Natural killer cell (primary cell): ENCODE data around the gene C9orf153. TPM values are rescaled to one million over a fixed set of nuclear protein-coding genes. Genes with fewer than 3 reads are reported as not detected.

Experiments
- ATAC-seq, 3 donors: fragments of 150-1000 bp in 2 of 3; fragments of 200-7000 bp in 1 of 3; cut with Tn5 transposase; 1 replicate in 1 of 3; 2 replicates in 2 of 3; pipeline ENCODE4 v1.10.0; 2021; ENCODE audit warnings: mild to moderate bottlenecking in 2 of 3, moderate library complexity in 2 of 3
- DNase-seq, 2 donors: peaks; one replicate each; pipeline versions ENCODE4 v3.0.0 to v3.0.0-alpha.2; 2013 to 2021; ENCODE audit warnings: mixed read lengths in 1 of 2
- H3K27ac ChIP-seq: one replicate; pipeline ENCODE4 v1.5.1; 2013; ENCODE audit warnings: mild to moderate bottlenecking, low read length
- H3K27me3 ChIP-seq: one replicate; pipeline ENCODE4 v1.6.1; 2013; ENCODE audit warnings: low read length; ENCODE audit not compliant: control insufficient read depth, insufficient read depth
- H3K36me3 ChIP-seq: one replicate; pipeline ENCODE4 v1.6.1; 2013; ENCODE audit warnings: low read length; ENCODE audit not compliant: control insufficient read depth, insufficient read depth
- H3K4me1 ChIP-seq: one replicate; pipeline ENCODE4 v1.6.1; 2013; ENCODE audit warnings: low read length; ENCODE audit not compliant: control insufficient read depth, insufficient read depth
- H3K4me3 ChIP-seq: one replicate; pipeline ENCODE4 v1.5.1; 2013; ENCODE audit warnings: low read length
- H3K9me3 ChIP-seq: one replicate; pipeline ENCODE4 v1.6.1; 2013; ENCODE audit warnings: low read length; ENCODE audit not compliant: control insufficient read depth, insufficient read depth
- H3K27ac Mint-ChIP-seq, 2 donors: one replicate each; pipeline ENCODE4 v1.8.0; 2022; ENCODE audit warnings: mild to moderate bottlenecking in 2 of 2, mixed read lengths in 2 of 2, moderate library complexity in 1 of 2
- H3K27me3 Mint-ChIP-seq, 2 donors: one replicate each; pipeline ENCODE4 v1.8.0; 2022; ENCODE audit warnings: low read depth in 2 of 2, mixed read lengths in 2 of 2
- H3K36me3 Mint-ChIP-seq: one replicate; pipeline ENCODE4 v1.8.0; 2022; ENCODE audit warnings: mixed read lengths
- H3K4me1 Mint-ChIP-seq, 2 donors: one replicate each; pipeline ENCODE4 v1.8.0; 2022; ENCODE audit warnings: mixed read lengths in 2 of 2
- H3K4me3 Mint-ChIP-seq: one replicate; pipeline ENCODE4 v1.8.0; 2022; ENCODE audit warnings: mild to moderate bottlenecking, moderate library complexity, mixed read lengths
- H3K9me3 Mint-ChIP-seq, 2 donors: one replicate each; pipeline ENCODE4 v1.8.0; 2022; ENCODE audit warnings: mixed read lengths in 2 of 2
- WGBS: methylation state at CpG from one replicate; pipeline ENCODE4 v1.1.7; 2013; ENCODE audit warnings: missing lambda C conversion rate; ENCODE audit not compliant: insufficient coverage; 5-methylcytosine and 5-hydroxymethylcytosine counted together
- intact Hi-C: fragments of 100-400 bp; cut with micrococcal nuclease; formaldehyde crosslinking; loops from one replicate; pipeline ENCODE4 v1.14.2; 2022
- total RNA-seq, 4 donors: library from RNA; stranded (reverse); fragments of 120-200 nt in 1 of 4; gene quantifications; one replicate each; pipeline versions ENCODE4 v1.2.3 to v1.2.4, GENCODE V29; 2013 to 2022
- TF ChIP-seq, protein P1 (sequence below): fragments of 200-600 bp; IDR thresholded peaks from one replicate; pipeline ENCODE4 v1.8.0; 2022; ENCODE audit warnings: antibody characterized with exemption

The C9orf153 gene
- total RNA-seq, 3 donors from 2014 or later (not counting 1 experiment from before 2014, with no cell fraction given), result 0.28 to 0.63 TPM; not detected in 1

DNA sequence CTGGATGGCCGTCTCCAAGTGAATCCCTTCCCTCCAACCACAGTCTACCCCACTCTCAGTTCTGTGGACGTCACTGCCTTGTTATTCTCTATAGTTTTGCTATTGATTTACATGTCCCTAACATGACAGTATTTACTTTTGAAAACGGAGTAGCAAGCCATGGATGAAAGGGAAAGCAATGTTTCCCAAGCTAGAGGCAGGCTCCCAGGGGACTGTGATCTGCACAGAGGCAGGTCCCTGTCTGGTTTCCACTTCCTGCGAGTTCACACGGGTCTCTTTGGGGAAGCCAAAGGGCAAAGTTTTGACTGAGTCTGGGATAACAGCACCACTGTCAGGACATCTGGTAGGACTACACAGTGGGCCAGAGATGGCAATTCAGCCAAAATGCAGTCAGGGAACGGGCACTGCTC is 12.7 kb downstream of the C9orf153 start:
- no peak overlapping the region for H3K4me3 Mint-ChIP-seq
- TF ChIP-seq, protein P1, sequence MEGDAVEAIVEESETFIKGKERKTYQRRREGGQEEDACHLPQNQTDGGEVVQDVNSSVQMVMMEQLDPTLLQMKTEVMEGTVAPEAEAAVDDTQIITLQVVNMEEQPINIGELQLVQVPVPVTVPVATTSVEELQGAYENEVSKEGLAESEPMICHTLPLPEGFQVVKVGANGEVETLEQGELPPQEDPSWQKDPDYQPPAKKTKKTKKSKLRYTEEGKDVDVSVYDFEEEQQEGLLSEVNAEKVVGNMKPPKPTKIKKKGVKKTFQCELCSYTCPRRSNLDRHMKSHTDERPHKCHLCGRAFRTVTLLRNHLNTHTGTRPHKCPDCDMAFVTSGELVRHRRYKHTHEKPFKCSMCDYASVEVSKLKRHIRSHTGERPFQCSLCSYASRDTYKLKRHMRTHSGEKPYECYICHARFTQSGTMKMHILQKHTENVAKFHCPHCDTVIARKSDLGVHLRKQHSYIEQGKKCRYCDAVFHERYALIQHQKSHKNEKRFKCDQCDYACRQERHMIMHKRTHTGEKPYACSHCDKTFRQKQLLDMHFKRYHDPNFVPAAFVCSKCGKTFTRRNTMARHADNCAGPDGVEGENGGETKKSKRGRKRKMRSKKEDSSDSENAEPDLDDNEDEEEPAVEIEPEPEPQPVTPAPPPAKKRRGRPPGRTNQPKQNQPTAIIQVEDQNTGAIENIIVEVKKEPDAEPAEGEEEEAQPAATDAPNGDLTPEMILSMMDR, result no peak
- Histone ChIP-seq H3K4me1 (no peaks in the 10 kb centered on the region), H3K9me3 (no peaks in the 10 kb centered on the region), H3K4me3 (no peak overlapping the region), H3K27me3 (no peaks in the 10 kb centered on the region), H3K36me3 (no peaks in the 10 kb centered on the region), H3K27ac (no peak overlapping the region)
- H3K27me3 Mint-ChIP-seq, result peaks cover 0 to 9% of the 10 kb centered on the region in 2 donors
- no peak overlapping the region for H3K27ac Mint-ChIP-seq
- H3K4me1 Mint-ChIP-seq, result no peaks in the 10 kb centered on the region
- H3K36me3 Mint-ChIP-seq, result no peaks in the 10 kb centered on the region
- intact Hi-C loops, result no loop called here
- ATAC-seq, result no peak
- H3K9me3 Mint-ChIP-seq, result peaks cover 0 to 2% of the 10 kb centered on the region in 2 donors
- no peak for DNase-seq
- 66% methylated on average over 6 of the region's 6 CpGs for WGBS

DNA sequence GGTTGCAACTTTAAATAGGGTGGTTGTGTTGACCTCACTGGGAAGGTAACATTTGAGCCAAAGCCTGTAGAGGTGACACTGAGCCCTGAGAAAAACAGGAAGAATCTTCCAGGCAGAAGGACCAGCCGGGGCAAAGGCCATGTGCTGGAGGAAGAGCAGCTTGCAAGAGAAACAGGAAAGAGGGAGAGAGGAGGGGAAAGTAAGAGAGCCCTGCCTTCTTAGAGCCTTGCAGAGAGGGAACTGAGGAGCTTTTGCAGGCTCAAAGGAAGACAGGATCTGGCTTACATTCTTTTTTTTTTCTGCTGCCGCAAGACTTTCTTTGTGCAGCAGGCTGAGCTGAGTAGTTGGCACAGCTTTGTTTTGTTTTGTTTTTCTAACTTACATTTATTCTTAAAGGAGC is 17.4 kb downstream of the C9orf153 start:
- DNase-seq, result no peak
- Histone ChIP-seq H3K4me3 (no peak overlapping the region), H3K36me3 (no peaks in the 10 kb centered on the region), H3K27ac (no peak overlapping the region), H3K4me1 (no peaks in the 10 kb centered on the region), H3K9me3 (no peaks in the 10 kb centered on the region), H3K27me3 (no peaks in the 10 kb centered on the region)
- Mint-ChIP-seq H3K27me3 (peaks cover 0 to 3% of the 10 kb centered on the region in 2 donors), H3K27ac (no peak overlapping the region), H3K9me3 (no peaks in the 10 kb centered on the region), H3K36me3 (no peaks in the 10 kb centered on the region), H3K4me3 (no peak overlapping the region), H3K4me1 (no peaks in the 10 kb centered on the region)
- ATAC-seq, result no peak
- TF ChIP-seq, protein P1, result no peak
- intact Hi-C loops, result no loop called here
- WGBS, result 15% methylated on average over 2 of the region's 2 CpGs

DNA sequence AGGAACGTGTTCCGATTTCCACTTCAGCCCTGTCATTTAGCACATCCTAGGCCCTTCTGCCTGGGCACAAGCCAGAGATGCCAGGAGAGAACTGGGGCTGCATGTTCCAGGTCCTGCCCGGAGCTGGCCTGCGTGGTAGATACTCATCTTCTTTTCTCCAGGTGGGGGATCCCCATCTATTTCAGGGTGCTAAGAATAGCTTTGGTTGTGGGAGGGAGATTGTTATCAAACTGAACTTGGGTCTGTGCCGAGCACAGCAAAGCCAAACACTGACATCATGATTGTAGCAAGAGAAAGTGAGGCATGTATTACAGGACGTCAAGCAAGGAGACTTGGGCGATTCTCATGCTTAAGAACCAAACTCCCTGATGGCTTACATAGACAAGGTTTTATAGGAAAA is 18.2 kb downstream of the C9orf153 start:
- no peaks in the 10 kb centered on the region for H3K9me3 ChIP-seq
- H3K27me3 ChIP-seq, result no peaks in the 10 kb centered on the region
- intact Hi-C loops, result no loop called here
- no peak overlapping the region for H3K4me3 ChIP-seq
- H3K27ac Mint-ChIP-seq, result no peak overlapping the region
- DNase-seq, result no peak
- no peaks in the 10 kb centered on the region for H3K36me3 Mint-ChIP-seq
- 66% methylated on average over 7 of the region's 7 CpGs for WGBS
- H3K36me3 ChIP-seq, result no peaks in the 10 kb centered on the region
- no peak overlapping the region for H3K4me3 Mint-ChIP-seq
- H3K27me3 Mint-ChIP-seq, result peaks cover 0 to 2% of the 10 kb centered on the region in 2 donors
- TF ChIP-seq, protein P1, result no peak
- no peaks in the 10 kb centered on the region for H3K9me3 Mint-ChIP-seq
- no peak for ATAC-seq
- no peaks in the 10 kb centered on the region for H3K4me1 Mint-ChIP-seq
- no peaks in the 10 kb centered on the region for H3K4me1 ChIP-seq
- H3K27ac ChIP-seq, result no peak overlapping the region
